Islet precursor cell (in vitro differentiated cells): Measurements from ENCODE around the gene DES.

Experiments
- DNase-seq: peaks from one replicate; pipeline ENCODE4 v3.0.0-alpha.2; 2018

Gene DES

DNA sequence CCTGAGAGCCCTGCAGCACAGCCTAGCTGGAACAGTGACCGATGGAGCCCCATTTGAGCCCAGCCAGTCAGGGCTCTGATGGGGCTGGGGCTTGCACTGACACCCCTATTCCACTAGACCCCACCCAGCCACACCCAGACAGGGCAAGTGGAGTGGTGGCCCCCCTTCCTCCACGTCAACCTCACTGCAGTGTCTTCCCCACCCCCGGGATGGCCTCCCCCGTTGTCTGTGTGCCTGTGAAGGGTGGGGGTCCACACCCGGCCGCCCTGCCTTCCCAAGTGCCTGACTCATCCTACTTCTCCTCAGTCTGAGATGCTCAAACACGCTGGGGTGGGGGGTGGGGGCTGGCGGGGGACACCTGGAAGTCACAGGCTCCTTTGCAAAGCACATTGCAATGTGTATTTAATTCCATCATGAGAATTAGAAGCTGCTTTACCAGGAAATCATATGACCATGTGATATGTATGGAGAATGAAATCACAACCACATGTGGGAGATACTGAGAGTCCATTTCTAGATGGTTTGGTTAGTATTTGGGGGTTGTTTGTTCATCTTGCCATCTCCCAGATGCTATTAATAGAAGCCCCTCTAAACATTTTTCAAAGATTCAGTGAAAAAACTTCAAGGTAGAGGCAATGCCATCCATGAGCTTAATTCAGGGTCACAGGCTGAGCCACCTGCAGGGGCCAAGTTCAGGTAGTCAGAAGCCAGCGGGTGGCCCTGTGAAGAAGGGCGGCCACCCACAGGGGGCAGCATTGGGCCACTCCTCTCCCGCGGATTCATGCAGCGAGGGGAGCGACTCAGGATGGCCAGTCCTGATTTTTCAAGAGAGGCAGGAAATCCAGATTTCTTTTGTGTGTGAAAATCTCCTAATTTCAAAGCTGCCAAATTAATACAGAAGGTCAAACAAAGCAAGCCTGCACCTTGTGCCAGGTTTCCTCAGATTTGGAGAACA is 57.8 kb downstream of the DES start:
- peak; percentile 88 for DNase-seq
